Measurements from ENCODE around the gene POC1A. TPM values are rescaled to one million over a fixed set of nuclear protein-coding genes. Genes with fewer than 3 reads are reported as not detected.

Gene POC1A
- total RNA-seq, 1 donor: 10.0 TPM

DNA sequence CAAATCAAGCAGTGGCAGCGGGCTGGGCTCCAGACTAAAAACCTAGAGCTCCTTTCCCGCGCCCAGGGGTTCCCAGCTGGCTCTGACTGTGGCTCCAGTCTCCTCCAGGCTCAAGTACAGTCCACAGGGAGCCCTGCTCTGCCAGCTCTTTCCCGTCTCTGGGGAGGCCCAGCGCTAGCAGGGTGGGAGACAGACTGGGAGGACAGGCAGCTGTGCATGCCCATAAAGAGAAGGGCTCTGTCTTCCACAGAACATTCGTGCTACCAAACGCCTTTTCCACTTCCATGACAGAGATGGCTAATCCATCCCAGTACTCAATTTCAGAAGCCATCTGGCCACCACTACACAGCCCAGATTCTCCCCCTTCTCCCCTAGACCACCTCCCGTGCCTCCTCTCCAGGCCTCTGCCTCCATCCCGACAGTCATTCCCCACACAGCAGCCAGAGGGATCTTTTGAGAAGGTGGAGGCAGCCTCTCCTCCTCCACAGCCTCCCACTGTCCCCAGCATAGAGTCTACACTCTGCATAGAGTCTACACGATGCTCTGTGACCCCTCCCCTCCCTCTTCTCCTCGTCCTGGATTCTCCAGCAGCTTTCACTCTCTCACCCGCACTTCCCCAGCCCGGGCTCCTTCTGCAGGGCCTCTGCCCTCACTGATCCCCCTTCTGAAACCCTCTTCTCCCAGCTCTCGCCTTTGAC is 91.0 kb downstream of the POC1A start:
- TF ChIP-seq CTCF (IDR thresholded peaks at IDR 0.05; ENCODE audit: insufficient read depth, low read length): no peak
- no peak for DNase-seq (ENCODE audit: low read depth)
- H3K4me3 ChIP-seq (ENCODE audit: low read depth, low read length): no peak overlapping the region

GRCh38 chr3:52062505-52062904 is 91.7 kb downstream of the POC1A start:
- no peak for TF ChIP-seq CTCF (IDR thresholded peaks at IDR 0.05; ENCODE audit: insufficient read depth, low read length)
- DNase-seq (ENCODE audit: low read depth): peak; percentile 79
- no peak overlapping the region for H3K4me3 ChIP-seq (ENCODE audit: low read depth, low read length)

GRCh38 chr3:52061121-52061910 is 92.9 kb downstream of the POC1A start:
- TF ChIP-seq CTCF (IDR thresholded peaks at IDR 0.05; ENCODE audit: insufficient read depth, low read length): no peak
- no peak for DNase-seq (ENCODE audit: low read depth)
- no peak overlapping the region for H3K4me3 ChIP-seq (ENCODE audit: low read depth, low read length)

GRCh38 chr3:52059781-52060180 is 94.4 kb downstream of the POC1A start:
- H3K4me3 ChIP-seq (ENCODE audit: low read depth, low read length): no peak overlapping the region
- no peak for DNase-seq (ENCODE audit: low read depth)
- no peak for TF ChIP-seq CTCF (IDR thresholded peaks at IDR 0.05; ENCODE audit: insufficient read depth, low read length)

DNA sequence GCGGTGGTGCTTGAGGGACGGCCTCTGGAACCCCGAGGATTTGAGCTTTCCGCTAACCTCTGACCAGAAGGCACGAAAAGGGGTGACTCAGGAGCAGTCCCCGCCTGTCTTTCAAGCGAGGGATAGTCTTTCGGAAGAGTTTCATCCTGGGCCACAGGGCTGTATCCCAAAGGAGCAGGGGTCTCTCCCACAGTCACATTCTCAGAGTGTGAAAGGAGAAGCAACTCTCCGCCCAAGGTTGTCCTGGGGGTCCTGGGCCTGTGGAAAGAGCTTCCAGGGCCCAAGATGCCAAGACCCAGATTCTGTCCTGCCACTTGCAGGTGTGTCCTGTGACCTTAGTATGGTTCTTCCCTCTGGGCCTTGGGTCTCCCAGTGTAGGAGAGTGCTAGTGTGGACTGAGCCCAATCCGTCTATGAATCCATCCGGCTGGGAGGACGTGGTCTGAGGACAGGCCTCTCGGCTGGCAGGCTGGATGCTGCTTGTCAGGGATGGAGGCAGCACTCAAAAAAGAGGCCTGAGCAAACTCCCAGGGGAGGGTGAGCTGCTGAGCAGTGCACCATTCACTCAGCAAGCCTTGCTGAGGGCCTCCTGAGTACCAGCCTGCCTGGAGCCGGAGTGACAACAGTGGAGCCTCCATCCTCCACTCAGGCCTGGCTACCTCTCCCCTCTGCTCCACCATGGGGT is 96.3 kb downstream of the POC1A start:
- TF ChIP-seq CTCF (IDR thresholded peaks at IDR 0.05; ENCODE audit: insufficient read depth, low read length): no peak
- no peak for DNase-seq (ENCODE audit: low read depth)
- peak overlapping the region; percentile 74 for H3K4me3 ChIP-seq (ENCODE audit: low read depth, low read length)

GRCh38 chr3:52056968-52057811 is 97.0 kb downstream of the POC1A start:
- no peak for TF ChIP-seq CTCF (IDR thresholded peaks at IDR 0.05; ENCODE audit: insufficient read depth, low read length)
- DNase-seq (ENCODE audit: low read depth): peak; percentile 98
- H3K4me3 ChIP-seq (ENCODE audit: low read depth, low read length): peak overlapping the region; percentile 74
